ENCODE measurements around the gene MLLT10.

MLLT10 gene

DNA sequence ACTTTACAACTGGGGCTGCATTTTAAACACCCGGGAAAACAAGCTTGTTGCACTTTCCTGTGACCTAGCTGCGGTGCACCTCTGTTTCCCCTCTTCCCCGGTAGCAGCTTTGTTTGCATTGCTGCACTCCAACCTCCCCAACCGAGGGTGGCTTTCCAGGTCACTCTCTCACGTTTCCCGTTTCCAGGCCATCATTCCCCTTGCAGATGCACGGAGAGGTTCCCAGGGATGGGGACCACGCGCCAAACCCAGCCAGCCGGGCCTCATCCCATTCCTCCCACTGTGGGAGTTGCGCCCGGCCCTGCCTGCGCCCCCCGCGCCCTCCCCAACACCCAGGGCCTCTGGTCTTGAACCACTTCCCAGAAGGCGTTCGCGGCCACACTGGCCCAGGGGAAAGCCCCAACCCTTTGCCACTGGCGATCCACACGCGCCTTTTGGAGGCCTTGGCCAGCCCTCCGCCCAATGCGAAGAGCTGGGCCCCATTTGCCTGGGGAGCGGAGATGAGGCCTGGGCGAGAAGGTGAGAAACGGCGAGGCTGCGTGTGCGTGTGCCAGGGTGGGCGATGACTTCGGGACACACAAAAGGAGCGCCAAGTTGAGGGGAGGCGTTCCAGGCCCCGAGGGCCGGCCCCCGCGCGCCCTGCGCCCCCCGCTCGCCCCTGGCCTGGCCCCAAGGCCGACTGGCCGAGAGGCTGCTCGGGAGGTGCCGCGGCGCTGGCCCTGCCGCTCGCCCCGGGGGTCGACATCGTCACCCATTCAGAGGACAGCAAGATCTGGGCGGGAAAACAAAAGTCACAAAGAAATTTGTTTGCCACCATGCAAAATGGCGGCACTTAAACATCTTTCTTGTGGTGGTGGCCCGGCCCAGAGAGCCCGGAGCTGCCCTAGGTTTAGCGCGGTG, 24.4 kb upstream of the MLLT10 start:
- TF ChIP-seq, protein P1, sequence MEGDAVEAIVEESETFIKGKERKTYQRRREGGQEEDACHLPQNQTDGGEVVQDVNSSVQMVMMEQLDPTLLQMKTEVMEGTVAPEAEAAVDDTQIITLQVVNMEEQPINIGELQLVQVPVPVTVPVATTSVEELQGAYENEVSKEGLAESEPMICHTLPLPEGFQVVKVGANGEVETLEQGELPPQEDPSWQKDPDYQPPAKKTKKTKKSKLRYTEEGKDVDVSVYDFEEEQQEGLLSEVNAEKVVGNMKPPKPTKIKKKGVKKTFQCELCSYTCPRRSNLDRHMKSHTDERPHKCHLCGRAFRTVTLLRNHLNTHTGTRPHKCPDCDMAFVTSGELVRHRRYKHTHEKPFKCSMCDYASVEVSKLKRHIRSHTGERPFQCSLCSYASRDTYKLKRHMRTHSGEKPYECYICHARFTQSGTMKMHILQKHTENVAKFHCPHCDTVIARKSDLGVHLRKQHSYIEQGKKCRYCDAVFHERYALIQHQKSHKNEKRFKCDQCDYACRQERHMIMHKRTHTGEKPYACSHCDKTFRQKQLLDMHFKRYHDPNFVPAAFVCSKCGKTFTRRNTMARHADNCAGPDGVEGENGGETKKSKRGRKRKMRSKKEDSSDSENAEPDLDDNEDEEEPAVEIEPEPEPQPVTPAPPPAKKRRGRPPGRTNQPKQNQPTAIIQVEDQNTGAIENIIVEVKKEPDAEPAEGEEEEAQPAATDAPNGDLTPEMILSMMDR (IDR thresholded peaks at IDR 0.05) = no peak
- Histone ChIP-seq H3K4me3 (peak overlapping the region; percentile 70), H3K27ac (peak overlapping the region; percentile 23 to 36)
- DNase-seq (ENCODE audit: low spot score) = no peak

DNA sequence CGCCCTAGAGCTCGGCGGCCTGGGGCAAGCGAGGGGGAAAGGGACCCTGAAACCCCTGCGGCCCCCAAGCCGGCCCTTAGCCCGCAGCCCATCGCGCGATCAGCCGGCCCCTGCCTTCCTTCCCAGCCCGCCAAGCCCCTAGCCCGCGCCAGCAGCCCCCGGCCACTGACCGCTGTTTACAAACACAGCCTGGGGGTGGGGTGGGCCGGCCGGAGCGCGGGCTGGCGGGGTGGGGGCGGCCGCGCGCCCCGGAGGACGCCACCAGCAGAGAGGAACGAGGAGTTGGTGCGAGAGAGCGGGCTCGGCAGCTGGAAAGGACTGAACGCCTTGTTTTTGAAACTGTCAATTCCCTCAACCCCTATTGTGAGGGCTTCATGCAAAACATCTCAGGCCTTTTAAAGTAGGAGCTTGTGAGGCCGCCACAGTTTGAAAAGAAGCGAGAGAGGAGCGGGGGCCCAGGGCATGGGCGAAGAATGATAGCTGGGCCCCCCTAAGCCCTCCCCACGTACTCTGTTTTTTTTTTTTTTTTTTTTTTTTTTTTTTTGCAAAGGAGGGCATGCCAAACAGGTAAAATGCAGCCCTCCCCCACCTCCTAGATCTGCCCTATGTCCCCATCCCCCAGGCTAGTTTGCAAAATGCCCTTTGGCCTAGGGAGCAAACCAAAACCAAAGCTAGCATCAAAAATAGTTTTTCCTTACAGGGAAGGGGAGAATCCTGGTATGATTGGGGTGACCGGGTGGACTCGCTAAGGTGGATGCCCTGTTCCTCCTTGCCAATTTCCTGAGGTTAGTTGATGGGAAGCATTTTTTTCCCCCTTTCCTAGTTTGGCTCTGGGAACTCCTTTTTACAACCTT, 23.6 kb upstream of the MLLT10 start:
- Histone ChIP-seq H3K27ac (peak overlapping the region; percentile 23 to 36), H3K4me3 (peak overlapping the region; percentile 70)
- DNase-seq (ENCODE audit: low spot score) = no peak
- TF ChIP-seq, protein P1 (IDR thresholded peaks at IDR 0.05) = no peak

- H3K4me3 ChIP-seq = no peak overlapping the region
- no peak for DNase-seq (ENCODE audit: low spot score)
- TF ChIP-seq, protein P1 (IDR thresholded peaks at IDR 0.05) = no peak
- no peak overlapping the region for H3K27ac ChIP-seq
These were observed 22.9 kb upstream of the MLLT10 start for GRCh38 chr10:21511095-21511570.

DNA sequence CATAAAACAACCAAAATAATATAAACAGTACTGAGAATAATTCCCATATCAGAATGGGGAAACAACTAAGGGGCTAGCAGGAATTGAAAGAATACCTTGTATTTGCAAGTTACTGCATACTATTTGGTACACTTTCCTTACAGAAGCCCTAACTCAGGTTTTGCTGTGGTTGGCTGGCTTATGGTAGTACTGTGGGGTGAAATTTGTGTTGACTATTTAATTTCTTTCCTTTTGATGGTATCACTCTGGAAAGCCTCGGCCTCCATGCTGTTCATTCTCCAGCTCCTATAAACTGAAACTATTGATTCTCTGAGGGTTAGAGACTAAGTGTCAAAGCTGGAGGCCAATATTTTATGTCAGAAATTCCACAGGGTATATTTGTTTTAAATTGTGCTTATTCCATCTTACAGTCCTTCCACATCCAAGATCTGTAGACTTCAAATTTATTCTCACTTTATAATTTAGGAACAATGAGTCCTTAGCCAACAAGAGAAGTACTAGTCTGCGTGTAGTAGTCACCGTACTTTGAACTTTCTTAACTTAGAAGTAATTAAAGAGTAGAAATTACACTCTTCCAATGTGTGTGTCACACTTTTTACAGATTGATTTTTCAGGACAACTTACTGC, 22.0 kb upstream of the MLLT10 start:
- H3K27ac ChIP-seq = no peak overlapping the region
- TF ChIP-seq, protein P1 (IDR thresholded peaks at IDR 0.05) = no peak
- no peak overlapping the region for H3K4me3 ChIP-seq
- DNase-seq (ENCODE audit: low spot score) = no peak

DNA sequence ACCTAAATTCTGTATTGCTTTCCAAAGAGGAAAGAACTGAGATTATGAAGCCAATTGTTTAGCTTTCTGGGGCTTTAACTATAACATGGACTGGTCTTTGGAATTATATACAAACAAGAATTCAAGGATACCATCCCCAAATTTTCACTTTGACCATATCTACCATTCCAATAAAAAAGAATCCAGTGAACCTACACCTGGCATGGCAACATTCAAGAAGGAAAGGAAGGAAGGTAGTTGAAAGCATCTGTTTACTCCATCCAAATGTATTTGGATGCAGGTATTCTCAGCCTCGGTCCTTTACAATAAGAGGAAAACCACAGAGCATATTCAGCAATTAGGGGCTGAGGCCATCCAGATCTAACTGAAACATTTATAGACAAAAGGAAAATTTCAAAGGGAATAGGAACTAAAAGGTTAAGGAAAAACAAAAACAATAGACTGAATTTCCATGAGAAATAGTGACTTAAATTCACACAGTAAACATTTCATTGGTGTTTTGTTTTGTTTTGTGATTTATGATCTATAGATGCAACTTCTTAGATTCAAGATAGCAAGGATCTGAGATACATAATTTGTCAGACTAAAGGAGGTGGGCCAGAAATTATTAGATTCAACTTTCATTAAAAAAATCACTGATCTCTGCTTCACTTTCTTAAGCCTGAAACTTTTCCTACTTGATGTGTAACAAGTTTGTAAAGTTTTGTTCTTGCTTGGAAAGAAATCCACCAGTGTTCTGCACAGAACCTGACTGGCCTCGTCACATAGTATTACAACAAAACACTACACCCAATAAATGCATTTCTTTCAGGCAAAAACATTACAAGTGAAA, 21.2 kb upstream of the MLLT10 start:
- TF ChIP-seq, protein P1 (IDR thresholded peaks at IDR 0.05) = no peak
- H3K27ac ChIP-seq = no peak overlapping the region
- DNase-seq (ENCODE audit: low spot score) = no peak
- no peak overlapping the region for H3K4me3 ChIP-seq

DNA sequence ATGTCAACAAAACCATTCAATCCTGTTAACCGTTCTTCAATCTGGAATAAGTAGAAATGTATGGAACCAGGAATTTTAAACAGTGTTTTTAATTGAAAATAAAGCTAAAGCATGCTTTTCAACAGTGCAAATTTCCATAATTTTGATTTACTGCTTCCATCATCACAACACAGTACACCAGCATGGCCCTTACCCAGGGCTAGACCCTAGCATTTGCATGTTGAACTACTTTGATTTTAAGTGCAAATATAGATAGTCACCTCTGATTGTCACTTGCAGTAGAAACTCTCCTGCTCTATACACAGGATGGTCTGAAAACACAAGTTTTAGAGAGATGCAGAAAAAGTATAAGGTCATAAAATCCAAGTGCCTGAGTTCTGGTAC, 20.6 kb upstream of the MLLT10 start:
- Histone ChIP-seq H3K27ac (no peak overlapping the region), H3K4me3 (no peak overlapping the region)
- TF ChIP-seq, protein P1 (IDR thresholded peaks at IDR 0.05) = no peak
- DNase-seq (ENCODE audit: low spot score) = no peak
